HG03558 (cell line): Measurements from ENCODE around the gene CFAP45.

ENCODE experiments used
- ATAC-seq: cut with Tn5 transposase; IDR thresholded peaks from one replicate; pipeline ENCODE4 v1.9.1; 2021; ENCODE audit warnings: moderate number of reproducible peaks; ENCODE audit not compliant: unreplicated experiment; ENCODE audit errors: extremely low read depth

The CFAP45 gene

GRCh38 chr1:159900086-159900680, at the start of gene CFAP45:
TSS of gene CFAP45 (minus strand) at chr1:159900165. CDS start at chr1:159900098, 67 bp downstream.
- ATAC-seq, result no peak

- no peak for ATAC-seq
These were observed 49.2 kb upstream of the CFAP45 start for GRCh38 chr1:159949123-159949522.

- no peak for ATAC-seq
These were observed 48.0 kb upstream of the CFAP45 start for GRCh38 chr1:159947942-159948341.

- ATAC-seq, result no peak
These were observed 46.5 kb upstream of the CFAP45 start for GRCh38 chr1:159946242-159947187.

GRCh38 chr1:159945483-159946241, 45.7 kb upstream of the CFAP45 start, which contains the start of gene IGSF9:
TSS of gene IGSF9 (minus strand) at chr1:159945613. CDS start at chr1:159943454, 2,159 bp downstream.
- ATAC-seq, result no peak

GRCh38 chr1:159944623-159945455, 44.9 kb upstream of the CFAP45 start:
- ATAC-seq, result no peak

- ATAC-seq, result no peak
These were observed 44.1 kb upstream of the CFAP45 start for GRCh38 chr1:159943908-159944622.

- ATAC-seq, result no peak
These were observed 43.3 kb upstream of the CFAP45 start for GRCh38 chr1:159943278-159943640.

- ATAC-seq, result no peak
These were observed 42.8 kb upstream of the CFAP45 start for GRCh38 chr1:159942632-159943277.

GRCh38 chr1:159941591-159942560, 41.9 kb upstream of the CFAP45 start:
- ATAC-seq, result no peak

- ATAC-seq, result no peak
These were observed 41.2 kb upstream of the CFAP45 start for GRCh38 chr1:159941141-159941540.

GRCh38 chr1:159940006-159940620, 40.1 kb upstream of the CFAP45 start:
- no peak for ATAC-seq

- ATAC-seq, result no peak
These were observed 39.7 kb upstream of the CFAP45 start for GRCh38 chr1:159939678-159940002.

GRCh38 chr1:159938905-159939677, 39.1 kb upstream of the CFAP45 start:
- ATAC-seq, result no peak

- ATAC-seq, result no peak
These were observed 38.4 kb upstream of the CFAP45 start for GRCh38 chr1:159938211-159938852.

- no peak for ATAC-seq
These were observed 37.2 kb upstream of the CFAP45 start for GRCh38 chr1:159937054-159937750.
